ENCODE results near the gene GSX1. TPM values are rescaled to one million over a fixed set of nuclear protein-coding genes. Genes with fewer than 3 reads are reported as not detected.

Gene GSX1
- total and polyA plus RNA-seq, 2 of the 4 experiments (the other 2 are of a cell fraction) = not detected

- H3K36me3 ChIP-seq (ENCODE audit: control insufficient read depth, insufficient read depth, low read length) = no peaks in the 10 kb centered on the region
- no TSS peak for BruUV-seq (replicated peaks)
- DNase-seq = no peak
Measured at GRCh38 chr13:27833206-27833605, 40.9 kb downstream of the GSX1 start.

More at GRCh38 chr13:27833206-27833605, 40.9 kb downstream of the GSX1 start:
- dilution Hi-C loops (cut with HindIII; ENCODE audit: low sequenced_read_pairs, unreplicated experiment) = no loop called here
- Histone ChIP-seq H2AK9ac (replicated peaks; ENCODE audit: low read depth, low read length, poor library complexity) (no peak overlapping the region), H2AK5ac (ENCODE audit: low read depth, low read length) (no peak overlapping the region), H3K4me3 (ENCODE audit: insufficient read depth, low read depth, low read length) (no peak overlapping the region), H2BK20ac (ENCODE audit: low read depth, low read length) (no peak overlapping the region), H4K8ac (ENCODE audit: low read depth in 2 of 2, low read length in 2 of 2) (no peak overlapping the region), H3K9me3 (ENCODE audit: control insufficient read depth, insufficient read depth, low read length) (no peaks in the 10 kb centered on the region), H3K9ac (ENCODE audit: low read depth, low read length) (no peak overlapping the region), H3K4me2 (ENCODE audit: low read depth, low read length) (no peak overlapping the region), H4K91ac (ENCODE audit: insufficient read depth, low read depth, low read length) (no peak overlapping the region), H3K56ac (ENCODE audit: extremely low read depth, insufficient read depth, low read length) (no peak overlapping the region), H3K79me1 (ENCODE audit: low read depth in 1 of 2, low read length in 2 of 2) (no peaks in the 10 kb centered on the region), H3K23ac (ENCODE audit: low read depth, low read length) (no peak overlapping the region), H3K18ac (ENCODE audit: low read depth, low read length) (no peak overlapping the region), H2BK5ac (ENCODE audit: low read depth, low read length, poor library complexity, severe bottlenecking) (no peak overlapping the region), H2AFZ (replicated peaks; ENCODE audit: low read length, poor library complexity) (peak overlapping the region; percentile 6), H3K27ac (ENCODE audit: insufficient read depth, low read length) (no peak overlapping the region), H2BK120ac (ENCODE audit: low read depth, low read length) (no peak overlapping the region), H4K20me1 (ENCODE audit: insufficient read depth, low read length) (no peaks in the 10 kb centered on the region), H3K27me3 (ENCODE audit: control insufficient read depth, insufficient read depth, low read length) (peaks cover 4% of the 10 kb centered on the region; the same call in 1 of the 2 replicates), H4K5ac (ENCODE audit: low read depth, low read length) (no peak overlapping the region), H3K14ac (replicated peaks; ENCODE audit: low read depth, low read length) (no peak overlapping the region), H3K4me1 (ENCODE audit: control insufficient read depth, insufficient read depth, low read length) (no peaks in the 10 kb centered on the region), H3K9me1 (ENCODE audit: insufficient read depth, low read length) (no peaks in the 10 kb centered on the region), H2BK15ac (ENCODE audit: low read depth, low read length) (no peak overlapping the region), H3K4ac (ENCODE audit: low read depth, low read length) (no peak overlapping the region)
- in situ Hi-C loops (cut with MboI; ENCODE audit: low sequenced_read_pairs) = loop anchor here (25.0 kb wide), 1 partner anchor 896 kb away; no protein-coding TSS in a partner anchor
- no peak for TF ChIP-seq RAD21 (IDR thresholded peaks at IDR 0.05; ENCODE audit: low read length)
- no peak for TF ChIP-seq MAZ (IDR thresholded peaks at IDR 0.05; ENCODE audit: borderline replicate concordance, low read depth, low read length)
- no peak for TF ChIP-seq NFE2L2 (IDR thresholded peaks at IDR 0.05; ENCODE audit: low read depth, low read length)
- TF ChIP-seq SMC3 (IDR thresholded peaks at IDR 0.05; ENCODE audit: low read depth, low read length) = no peak
- TF ChIP-seq FOS (IDR thresholded peaks at IDR 0.05; ENCODE audit: low read depth, low read length) = no peak
- TF ChIP-seq USF2 (IDR thresholded peaks at IDR 0.05; ENCODE audit: low read depth, low read length) = no peak
- TF ChIP-seq RFX5 (IDR thresholded peaks at IDR 0.05; ENCODE audit: low read depth, low read length) = no peak
- ChIA-PET POLR2A (ENCODE audit: unreplicated experiment) (no interaction called here), CTCF (no interaction called here)
- no peak for ATAC-seq (ENCODE audit: low read depth)
- intact Hi-C loops (cut with micrococcal nuclease) = loop anchor here (1.0 to 10.0 kb wide), 2 partner anchors 119 to 1532 kb away; no protein-coding TSS in a partner anchor
- WGBS, 2 experiments (ENCODE audit: extremely low coverage in 2 of 2, insufficient read length in 1 of 2) = 71% methylated on average over 5 of the region's 7 CpGs; no CpG with 5 or more reads in 1 of the 2 experiments

Measured in IMR-90 (cell line).